NOMO-1 (cell line): ENCODE measurements around the gene ZNF804A.
A peak's percentile ranks its signal among the peaks of the same experiment; 100 is the strongest.

ENCODE experiments used
- DNase-seq, 2 experiments: peaks; one replicate each; lab custom pipeline; 2025; ENCODE audit not compliant: unreplicated experiment in 2 of 2; lab: John Stamatoyannopoulos, UW

ZNF804A gene

GRCh38 chr2:184598316-184599053 is at the start of gene ZNF804A:
Gene ZNF804A, plus strand, starts transcription at chr2:184598529. Its CDS starts 431 bp downstream, at chr2:184598960.
- DNase-seq = peak; percentile 23 to 70

- DNase-seq = no peak
Observed at GRCh38 chr2:184549153-184549552, 49.2 kb upstream of the ZNF804A start.

- DNase-seq = no peak
Observed at GRCh38 chr2:184551626-184552025, 46.7 kb upstream of the ZNF804A start.

- DNase-seq = no peak
Observed at GRCh38 chr2:184554736-184555135, 43.6 kb upstream of the ZNF804A start.

- no peak for DNase-seq
Observed at GRCh38 chr2:184555352-184555751, 43.0 kb upstream of the ZNF804A start.

GRCh38 chr2:184556639-184557038 is 41.7 kb upstream of the ZNF804A start:
- DNase-seq = no peak

- DNase-seq = no peak
Observed at GRCh38 chr2:184558713-184559464, 39.4 kb upstream of the ZNF804A start.

GRCh38 chr2:184560603-184561002 is 37.7 kb upstream of the ZNF804A start:
- no peak for DNase-seq

- DNase-seq = peak; percentile 28 to 53
Observed at GRCh38 chr2:184562532-184562931, 35.8 kb upstream of the ZNF804A start.

- DNase-seq = no peak
Observed at GRCh38 chr2:184564092-184564491, 34.2 kb upstream of the ZNF804A start.

GRCh38 chr2:184566716-184567115 is 31.6 kb upstream of the ZNF804A start:
- DNase-seq = no peak

GRCh38 chr2:184577056-184577455 is 21.3 kb upstream of the ZNF804A start:
- DNase-seq = no peak

GRCh38 chr2:184577743-184578142 is 20.6 kb upstream of the ZNF804A start:
- peak; percentile 14 to 43 for DNase-seq

GRCh38 chr2:184579226-184579625 is 19.1 kb upstream of the ZNF804A start:
- DNase-seq = no peak

- DNase-seq = no peak
Observed at GRCh38 chr2:184581391-184581790, 16.9 kb upstream of the ZNF804A start.

- DNase-seq = no peak
Observed at GRCh38 chr2:184589261-184589660, 9.1 kb upstream of the ZNF804A start.

GRCh38 chr2:184596819-184597411 is 1.4 kb upstream of the ZNF804A start:
- DNase-seq = peak; percentile 72 to 94

- DNase-seq = peak; percentile 34 to 72
Observed at GRCh38 chr2:184597571-184597991, 748 bp upstream of the ZNF804A start.

GRCh38 chr2:184598002-184598315 is 370 bp upstream of the ZNF804A start:
- DNase-seq = no peak

- DNase-seq = peak in 1 of 2 experiments; percentile 60
Observed at GRCh38 chr2:184599054-184599871, 934 bp downstream of the ZNF804A start.

GRCh38 chr2:184599872-184600222 is 1.5 kb downstream of the ZNF804A start:
- peak; percentile 13 to 65 for DNase-seq
